Glomerular visceral epithelial cell (primary cell): ENCODE data around the gene TTYH2.
"Not testable (repeated sequence)": the region's sequence is repeated elsewhere in the genome, so short reads cannot be mapped to it uniquely, and the experiment has no call there.

Source experiments
- DNase-seq: peaks from one replicate; pipeline ENCODE4 v3.0.0-alpha.2; 2016; ENCODE audit errors: extremely low spot score

TTYH2 gene

DNA sequence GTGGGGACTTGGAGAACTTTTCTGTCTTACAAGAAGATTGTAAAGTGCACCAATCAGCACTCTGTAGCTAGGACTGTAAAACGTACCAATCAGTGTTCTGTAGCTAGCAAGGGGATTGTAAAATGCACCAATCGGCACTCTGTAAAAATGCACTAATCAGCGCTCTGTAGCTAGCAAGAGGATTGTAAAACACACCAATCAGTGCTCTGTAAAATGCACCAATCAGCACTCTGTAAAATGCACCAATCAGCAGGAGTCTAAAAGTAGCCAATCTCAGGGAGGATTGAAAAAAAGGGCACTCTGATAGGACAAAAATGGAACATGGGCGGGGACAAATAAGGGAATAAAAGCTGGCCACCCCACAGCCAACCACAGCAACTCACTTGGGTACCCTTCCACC, 53.7 kb downstream of the TTYH2 start:
- not testable (repeated sequence) for DNase-seq

- no peak for DNase-seq
These were observed 54.2 kb downstream of the TTYH2 start for GRCh38 chr17:74267579-74267978.

- no peak for DNase-seq
These were observed 54.7 kb downstream of the TTYH2 start for GRCh38 chr17:74267987-74268499.

DNA sequence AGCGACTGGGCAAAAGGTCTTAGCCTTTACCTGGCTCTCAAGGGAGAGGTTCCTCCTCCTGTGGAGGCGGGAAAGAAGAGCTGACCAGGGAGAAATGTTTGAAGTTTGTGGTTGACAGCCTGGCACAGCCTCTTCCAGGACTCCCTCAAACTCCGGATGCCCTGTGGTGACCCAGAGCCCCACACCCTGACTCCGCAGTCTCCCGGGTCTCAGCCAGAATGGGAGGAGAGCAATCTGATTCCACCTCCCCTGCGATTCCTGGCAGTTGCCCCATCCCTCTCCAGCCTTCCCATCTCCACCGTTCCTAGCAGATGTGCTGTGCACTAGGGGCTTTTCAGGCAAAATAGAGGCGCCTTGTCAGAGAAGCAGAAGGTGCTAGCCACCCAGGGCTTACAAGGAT, 55.2 kb downstream of the TTYH2 start:
- no peak for DNase-seq

DNA sequence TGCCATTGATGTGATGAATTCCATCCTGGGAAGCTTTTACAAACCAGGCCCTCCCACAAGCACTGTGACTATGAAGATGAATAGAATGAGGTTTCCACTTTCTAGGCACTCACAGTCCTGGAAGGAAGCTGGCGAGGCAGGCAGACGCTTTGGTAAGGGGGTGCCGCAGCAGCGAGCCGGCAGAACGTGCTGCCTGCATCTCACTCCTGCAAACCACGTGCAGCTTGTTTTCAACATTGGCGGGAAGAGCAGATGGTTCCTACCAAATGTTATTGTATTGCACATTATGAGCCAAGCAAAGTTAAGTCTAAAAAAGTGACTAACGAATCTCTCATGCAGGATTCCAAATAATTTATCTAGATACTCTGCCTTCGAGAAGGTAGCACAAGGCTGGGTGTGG, 57.0 kb downstream of the TTYH2 start:
- DNase-seq: no peak

GRCh38 chr17:74271281-74271680, 57.9 kb downstream of the TTYH2 start:
- DNase-seq: no peak

DNA sequence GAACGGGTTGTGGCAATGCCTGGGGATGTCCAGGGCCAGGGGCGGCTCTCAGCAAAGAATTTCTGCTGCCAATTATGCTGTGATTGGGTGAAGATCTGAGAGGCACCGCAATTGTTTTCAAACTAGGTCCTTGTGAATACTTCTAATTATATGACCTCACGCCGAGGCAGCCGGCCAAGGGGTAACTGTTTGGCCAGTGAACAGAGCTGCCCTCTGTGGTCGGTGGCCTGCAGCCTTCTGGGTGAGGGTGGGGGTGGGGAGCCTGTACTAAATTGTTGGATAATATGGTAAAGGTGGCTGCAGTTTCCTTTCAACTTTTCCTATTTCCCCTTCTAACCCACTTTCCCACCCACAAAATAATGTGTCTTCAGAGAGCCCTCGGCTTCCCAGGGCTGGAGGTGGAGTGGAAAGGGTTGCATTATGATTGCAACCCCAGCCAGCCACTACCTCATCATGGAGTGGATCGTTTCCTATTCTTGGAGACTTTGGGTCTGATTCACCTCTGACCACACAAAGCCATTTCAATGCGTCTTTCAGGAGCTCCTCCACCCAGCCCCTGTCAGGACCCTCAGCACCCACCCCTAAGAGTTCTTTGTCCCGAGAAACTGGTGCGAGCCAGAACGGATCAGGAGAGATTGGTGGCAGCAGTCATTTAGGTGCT, 58.7 kb downstream of the TTYH2 start:
- DNase-seq: no peak

DNA sequence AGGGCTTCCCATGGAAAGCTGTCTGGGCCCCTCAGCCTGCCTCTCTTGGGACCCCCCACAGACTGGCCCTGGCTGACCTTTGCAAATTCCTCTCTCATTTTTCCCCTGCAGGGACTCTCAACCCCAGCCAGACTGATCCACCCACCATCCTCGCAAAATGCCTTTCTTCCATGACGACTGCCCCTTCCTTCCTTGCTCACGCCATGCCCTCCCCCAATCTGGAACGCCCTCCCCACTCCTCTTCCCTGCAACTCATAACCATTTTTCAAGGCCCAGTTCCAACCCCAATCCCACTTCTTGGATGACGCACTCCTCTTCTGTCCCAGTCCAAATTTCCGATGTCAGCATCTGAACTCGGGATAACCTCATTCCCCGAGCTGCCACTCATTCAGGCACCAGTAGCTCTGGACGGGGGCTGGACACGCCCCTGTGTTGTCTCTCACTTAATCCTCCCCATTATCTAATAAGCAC, 59.4 kb downstream of the TTYH2 start:
- no peak for DNase-seq

GRCh38 chr17:74274060-74274708, 60.8 kb downstream of the TTYH2 start, which contains the start of gene DNAI2:
Gene DNAI2 (plus strand): TSS chr17:74274234. CDS start chr17:74281818, 7,584 bp downstream.
- no peak for DNase-seq

- no peak for DNase-seq
These were observed 61.5 kb downstream of the TTYH2 start for GRCh38 chr17:74274709-74275340.

DNA sequence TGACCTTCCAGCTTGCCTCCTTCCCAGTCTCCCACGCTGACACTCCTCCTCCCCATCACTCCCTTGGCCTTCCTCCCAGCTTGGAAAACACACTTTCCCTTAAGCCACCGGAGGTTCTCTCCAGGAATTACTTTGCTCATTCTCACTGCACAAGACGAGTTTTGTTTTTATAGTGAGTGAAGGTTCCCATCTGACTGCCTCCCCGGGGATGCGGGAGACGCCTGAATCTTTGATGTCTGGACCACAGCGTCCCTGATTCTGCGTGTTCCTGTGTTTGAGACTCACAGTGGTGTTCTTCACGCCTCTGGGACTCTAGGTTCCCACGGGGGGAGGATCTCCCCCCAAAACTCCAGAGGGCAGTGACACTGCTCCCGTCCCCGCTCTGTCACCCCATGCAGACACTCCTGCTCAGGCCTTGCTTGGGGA, 62.7 kb downstream of the TTYH2 start:
- no peak for DNase-seq

GRCh38 chr17:74276541-74277009, 63.2 kb downstream of the TTYH2 start:
- no peak for DNase-seq

DNA sequence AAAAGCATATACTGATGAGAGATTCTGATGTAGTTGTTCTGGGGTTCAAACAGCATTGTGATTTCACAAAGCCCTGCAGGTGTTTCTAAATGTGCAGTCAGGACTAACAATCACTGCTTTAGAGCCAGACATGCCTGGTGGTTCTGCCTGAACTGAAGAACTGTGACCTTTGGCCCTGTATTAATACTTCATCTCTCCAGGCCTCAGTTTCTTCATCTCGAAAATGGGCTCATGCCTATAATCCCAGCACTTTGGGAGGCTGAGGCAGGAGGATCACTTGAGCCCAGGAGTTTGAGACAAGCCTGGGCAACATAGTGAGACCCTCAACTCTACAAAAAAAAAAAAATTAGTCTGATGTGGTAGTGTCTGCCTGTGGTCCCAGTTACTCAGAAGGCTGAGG, 64.6 kb downstream of the TTYH2 start:
- no peak for DNase-seq

DNA sequence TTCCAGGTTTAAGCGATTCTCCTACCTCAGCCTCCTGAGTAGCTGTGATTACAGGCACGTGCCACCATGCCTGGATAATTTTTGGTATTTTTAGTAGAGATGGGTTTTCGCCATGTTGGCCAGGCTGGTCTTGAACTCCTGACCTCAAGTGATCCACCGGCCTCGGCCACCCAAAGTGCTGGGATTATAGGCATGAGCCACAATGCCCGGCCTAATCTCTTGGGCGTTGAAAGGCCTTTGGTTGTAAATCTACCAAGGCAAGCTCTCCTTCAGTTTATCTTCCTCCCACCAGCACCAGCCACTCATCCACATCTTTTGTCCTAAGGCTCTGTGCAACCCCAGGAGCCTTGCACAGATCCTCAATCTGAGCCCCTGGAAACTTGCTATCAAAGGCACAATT, 66.2 kb downstream of the TTYH2 start:
- DNase-seq: not testable (repeated sequence)

- DNase-seq: no peak
These were observed 66.7 kb downstream of the TTYH2 start for GRCh38 chr17:74280093-74280513.

GRCh38 chr17:74281799-74282198, 68.4 kb downstream of the TTYH2 start:
- no peak for DNase-seq

GRCh38 chr17:74282274-74282586, 68.9 kb downstream of the TTYH2 start:
- not testable (repeated sequence) for DNase-seq

DNA sequence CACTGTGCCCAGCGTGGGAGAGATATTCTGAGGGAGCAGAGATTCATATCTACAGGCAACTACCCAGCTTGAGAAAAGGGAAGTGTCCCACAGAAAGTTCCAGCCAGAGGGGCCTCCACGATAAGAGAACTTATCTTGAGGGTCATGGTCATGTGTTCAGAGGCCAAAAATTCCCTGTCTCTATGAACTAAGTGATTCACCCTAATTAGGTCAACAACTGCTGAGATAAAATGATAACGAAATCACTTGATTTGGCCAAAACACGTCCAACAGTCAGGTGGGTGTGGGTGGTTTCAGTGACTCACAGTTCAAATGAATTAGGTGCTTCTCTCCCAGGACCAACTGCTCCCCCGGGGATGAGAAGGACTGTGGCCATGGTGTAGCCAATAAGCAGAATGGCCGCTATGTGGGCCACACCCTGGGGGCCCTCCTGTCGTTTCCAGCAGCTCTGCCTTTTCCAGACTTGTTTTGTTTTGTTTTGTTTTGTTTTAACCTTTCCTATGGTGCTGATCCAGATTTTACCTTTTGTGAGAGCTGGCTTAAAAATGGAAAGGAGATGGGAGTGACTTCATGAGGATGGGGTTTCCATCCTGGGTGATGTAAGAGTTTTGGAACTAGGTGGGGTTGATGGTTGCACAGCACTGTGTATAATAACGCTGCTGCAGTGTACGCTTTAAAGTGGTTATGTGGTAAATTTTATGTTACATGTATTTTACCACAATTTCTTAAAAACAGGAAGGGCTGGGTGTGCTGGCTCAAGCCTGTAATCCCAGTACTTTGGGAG, 69.4 kb downstream of the TTYH2 start:
- no peak for DNase-seq

GRCh38 chr17:74283371-74283673, 70.0 kb downstream of the TTYH2 start:
- no peak for DNase-seq

DNA sequence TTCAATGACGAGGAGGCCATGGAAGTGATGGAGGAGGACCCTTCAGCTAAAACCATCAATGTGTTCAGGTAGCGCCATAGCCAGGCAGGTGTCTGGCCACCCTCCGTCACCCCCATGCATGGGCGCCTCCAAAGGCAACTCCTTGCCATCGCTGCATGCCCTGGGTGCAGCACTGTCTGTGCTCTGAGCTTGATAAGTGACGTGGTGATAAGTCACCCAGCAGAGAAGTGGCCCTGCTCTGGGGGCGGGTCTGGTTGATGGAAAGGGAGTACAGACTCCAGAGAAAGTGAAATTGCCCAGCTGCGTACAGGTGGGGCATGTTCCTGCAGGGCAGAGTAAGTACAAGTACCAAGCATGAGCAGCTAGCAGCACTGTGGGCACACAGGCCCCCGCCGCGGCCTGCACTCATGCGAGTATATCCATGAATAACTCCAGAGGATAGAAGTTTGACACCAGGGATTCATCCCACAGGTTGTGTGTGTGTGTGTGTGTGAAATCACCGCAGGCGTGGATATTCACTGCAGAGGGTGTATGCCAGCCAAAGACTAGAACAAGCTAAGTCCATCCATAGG, 73.7 kb downstream of the TTYH2 start:
- DNase-seq: no peak

DNA sequence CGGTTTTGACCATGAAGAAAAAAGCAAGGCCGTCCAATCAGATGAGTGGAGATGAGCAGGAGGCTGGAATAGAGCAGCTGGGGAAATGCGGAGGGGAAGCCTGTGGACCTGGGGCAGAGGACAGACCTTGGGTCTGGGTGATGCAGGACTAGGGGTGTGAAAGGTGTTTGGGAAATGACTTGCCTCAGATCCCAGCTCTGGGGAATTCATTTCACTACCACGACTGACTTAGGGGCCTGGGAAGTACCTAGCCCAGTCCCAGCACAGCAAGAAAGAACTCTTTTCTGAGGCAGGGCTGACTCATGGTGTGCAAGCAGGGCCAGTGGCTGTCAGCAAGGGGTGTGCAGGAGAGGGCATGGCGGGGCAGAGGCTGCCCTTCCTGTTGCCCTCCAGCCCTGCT, 75.4 kb downstream of the TTYH2 start:
- no peak for DNase-seq

- DNase-seq: no peak
These were observed 76.3 kb downstream of the TTYH2 start for GRCh38 chr17:74289688-74290087.
